Measurements from ENCODE around the gene KTN1. TPM values are rescaled to one million over a fixed set of nuclear protein-coding genes. Genes with fewer than 3 reads are reported as not detected.
A peak's percentile ranks its signal among the peaks of the same experiment; 100 is the strongest.

The KTN1 gene
- total RNA-seq, 1 donor from 2014 or later = 193 TPM

DNA sequence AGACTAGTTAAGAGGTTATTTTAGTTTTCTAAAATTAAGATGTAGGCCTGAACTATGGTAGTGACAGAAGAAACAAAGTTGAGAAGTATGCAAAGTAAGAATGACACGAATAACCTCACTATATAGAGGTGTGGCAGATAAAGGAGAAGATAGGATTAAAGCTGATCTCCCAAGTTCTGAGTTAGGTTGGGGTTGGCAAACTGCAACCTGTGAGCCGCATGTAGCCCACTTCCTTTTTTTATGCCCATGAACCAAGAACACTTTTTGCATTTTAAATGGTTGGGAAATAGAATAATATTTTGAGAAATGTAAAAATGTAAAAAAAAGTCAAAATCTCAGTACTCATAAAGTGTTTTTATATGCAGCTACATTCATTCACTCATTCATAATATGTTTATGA lies 34.3 kb downstream of the KTN1 start:
- TF ChIP-seq EZH2 (IDR thresholded peaks at IDR 0.05; ENCODE audit: insufficient read depth, low read length) = no peak
- TF ChIP-seq, protein P1, sequence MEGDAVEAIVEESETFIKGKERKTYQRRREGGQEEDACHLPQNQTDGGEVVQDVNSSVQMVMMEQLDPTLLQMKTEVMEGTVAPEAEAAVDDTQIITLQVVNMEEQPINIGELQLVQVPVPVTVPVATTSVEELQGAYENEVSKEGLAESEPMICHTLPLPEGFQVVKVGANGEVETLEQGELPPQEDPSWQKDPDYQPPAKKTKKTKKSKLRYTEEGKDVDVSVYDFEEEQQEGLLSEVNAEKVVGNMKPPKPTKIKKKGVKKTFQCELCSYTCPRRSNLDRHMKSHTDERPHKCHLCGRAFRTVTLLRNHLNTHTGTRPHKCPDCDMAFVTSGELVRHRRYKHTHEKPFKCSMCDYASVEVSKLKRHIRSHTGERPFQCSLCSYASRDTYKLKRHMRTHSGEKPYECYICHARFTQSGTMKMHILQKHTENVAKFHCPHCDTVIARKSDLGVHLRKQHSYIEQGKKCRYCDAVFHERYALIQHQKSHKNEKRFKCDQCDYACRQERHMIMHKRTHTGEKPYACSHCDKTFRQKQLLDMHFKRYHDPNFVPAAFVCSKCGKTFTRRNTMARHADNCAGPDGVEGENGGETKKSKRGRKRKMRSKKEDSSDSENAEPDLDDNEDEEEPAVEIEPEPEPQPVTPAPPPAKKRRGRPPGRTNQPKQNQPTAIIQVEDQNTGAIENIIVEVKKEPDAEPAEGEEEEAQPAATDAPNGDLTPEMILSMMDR (IDR thresholded peaks at IDR 0.05; ENCODE audit: insufficient read depth, low read depth, low read length) = no peak
- Histone ChIP-seq H4K20me1 (ENCODE audit: insufficient read depth, low read length) (peaks cover 42% of the 10 kb centered on the region), H3K9ac (ENCODE audit: low read length) (no peak overlapping the region), H3K36me3 (ENCODE audit: insufficient read depth, low read length) (peaks cover 24% of the 10 kb centered on the region), H3K79me2 (ENCODE audit: insufficient read depth, low read length) (peaks cover 62% of the 10 kb centered on the region), H2AFZ (ENCODE audit: low read depth, low read length) (no peak overlapping the region), H3K4me2 (ENCODE audit: low read length) (no peak overlapping the region), H3K4me1 (ENCODE audit: insufficient read depth, low read length) (peaks cover 8% of the 10 kb centered on the region), H3K4me3 (ENCODE audit: insufficient read depth, low read depth, low read length) (no peak overlapping the region), H3K9me3 (ENCODE audit: insufficient read depth, low read depth, low read length) (no peaks in the 10 kb centered on the region), H3K27me3 (ENCODE audit: insufficient read depth, low read length) (no peaks in the 10 kb centered on the region), H3K27ac (ENCODE audit: low read depth, low read length) (no peak overlapping the region)
- H3K27ac Mint-ChIP-seq (ENCODE audit: unreplicated experiment) = no peak overlapping the region
- DNase-seq (ENCODE audit: low read depth) = no peak
- FAIRE-seq = peak; percentile 13
- no peaks in the 10 kb centered on the region for H3K9me3 Mint-ChIP-seq (ENCODE audit: unreplicated experiment)
- no peak overlapping the region for H3K4me3 Mint-ChIP-seq (ENCODE audit: unreplicated experiment)
- H3K27me3 Mint-ChIP-seq (ENCODE audit: low read depth, unreplicated experiment) = no peaks in the 10 kb centered on the region
- H3K4me1 Mint-ChIP-seq (ENCODE audit: low read depth, unreplicated experiment) = peaks cover 13% of the 10 kb centered on the region
- H3K36me3 Mint-ChIP-seq (ENCODE audit: low read depth, unreplicated experiment) = peaks cover 13% of the 10 kb centered on the region

DNA sequence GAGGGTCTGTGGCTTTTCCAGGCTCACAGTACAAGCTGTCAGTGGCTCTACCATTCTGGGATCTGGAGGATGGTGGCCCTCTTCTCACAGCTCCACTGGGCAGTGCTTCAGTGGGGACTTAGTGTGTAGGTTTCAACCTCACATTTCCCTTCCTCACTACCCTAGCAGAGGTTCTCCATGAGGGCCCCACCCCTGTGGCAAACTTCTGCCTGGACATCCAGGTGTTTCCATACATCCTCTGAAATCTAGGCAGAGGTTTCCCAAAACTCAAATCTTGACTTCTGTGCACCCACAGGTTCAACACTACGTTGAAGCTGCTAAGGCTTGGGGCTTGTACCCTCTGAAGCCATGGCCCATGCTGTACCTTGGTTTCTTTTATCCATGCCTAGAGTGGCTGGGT lies 40.3 kb downstream of the KTN1 start:
- Histone ChIP-seq H2AFZ (ENCODE audit: low read depth, low read length) (no peak overlapping the region), H4K20me1 (ENCODE audit: insufficient read depth, low read length) (peaks cover 24% of the 10 kb centered on the region), H3K9me3 (ENCODE audit: insufficient read depth, low read depth, low read length) (peaks cover 5% of the 10 kb centered on the region), H3K27me3 (ENCODE audit: insufficient read depth, low read length) (no peaks in the 10 kb centered on the region), H3K36me3 (ENCODE audit: insufficient read depth, low read length) (peaks cover 47% of the 10 kb centered on the region), H3K4me1 (ENCODE audit: insufficient read depth, low read length) (no peaks in the 10 kb centered on the region), H3K4me3 (ENCODE audit: insufficient read depth, low read depth, low read length) (no peak overlapping the region), H3K79me2 (ENCODE audit: insufficient read depth, low read length) (peaks cover 13% of the 10 kb centered on the region), H3K27ac (ENCODE audit: low read depth, low read length) (no peak overlapping the region), H3K9ac (ENCODE audit: low read length) (no peak overlapping the region), H3K4me2 (ENCODE audit: low read length) (no peak overlapping the region)
- Mint-ChIP-seq H3K36me3 (ENCODE audit: low read depth, unreplicated experiment) (peaks cover 33% of the 10 kb centered on the region), H3K27me3 (ENCODE audit: low read depth, unreplicated experiment) (no peaks in the 10 kb centered on the region), H3K4me1 (ENCODE audit: low read depth, unreplicated experiment) (peaks cover 8% of the 10 kb centered on the region), H3K9me3 (ENCODE audit: unreplicated experiment) (peaks cover 3% of the 10 kb centered on the region), H3K4me3 (ENCODE audit: unreplicated experiment) (no peak overlapping the region), H3K27ac (ENCODE audit: unreplicated experiment) (no peak overlapping the region)
- TF ChIP-seq EZH2 (IDR thresholded peaks at IDR 0.05; ENCODE audit: insufficient read depth, low read length) = no peak
- TF ChIP-seq, protein P1 (IDR thresholded peaks at IDR 0.05; ENCODE audit: insufficient read depth, low read depth, low read length) = no peak
- FAIRE-seq (no peak), DNase-seq (ENCODE audit: low read depth) (no peak)

DNA sequence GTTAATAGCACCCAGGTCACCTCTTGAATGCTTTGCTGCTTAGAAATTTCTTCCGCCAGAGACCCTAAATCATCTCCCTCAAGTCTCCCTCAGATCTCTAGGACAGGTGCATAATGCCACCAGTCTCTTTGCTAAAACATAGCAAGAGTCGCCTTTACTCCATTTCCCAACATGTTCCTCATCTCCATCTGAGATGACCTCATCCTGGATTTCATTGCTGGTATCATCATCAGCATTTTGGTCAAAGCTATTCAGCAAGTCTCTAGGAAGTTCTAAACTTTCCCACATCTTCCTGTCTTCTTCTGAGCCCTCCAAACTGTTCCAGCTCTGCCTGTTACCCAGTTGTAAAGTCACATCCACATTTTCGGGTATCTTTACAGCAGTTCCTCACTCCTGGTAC lies 41.0 kb downstream of the KTN1 start:
- DNase-seq (ENCODE audit: low read depth) (no peak), FAIRE-seq (no peak)
- Histone ChIP-seq H3K4me1 (ENCODE audit: insufficient read depth, low read length) (no peaks in the 10 kb centered on the region), H3K79me2 (ENCODE audit: insufficient read depth, low read length) (peaks cover 7% of the 10 kb centered on the region), H4K20me1 (ENCODE audit: insufficient read depth, low read length) (peaks cover 17% of the 10 kb centered on the region), H2AFZ (ENCODE audit: low read depth, low read length) (no peak overlapping the region), H3K9me3 (ENCODE audit: insufficient read depth, low read depth, low read length) (peaks cover 5% of the 10 kb centered on the region), H3K4me2 (ENCODE audit: low read length) (no peak overlapping the region), H3K9ac (ENCODE audit: low read length) (no peak overlapping the region), H3K36me3 (ENCODE audit: insufficient read depth, low read length) (peaks cover 44% of the 10 kb centered on the region), H3K27ac (ENCODE audit: low read depth, low read length) (no peak overlapping the region), H3K27me3 (ENCODE audit: insufficient read depth, low read length) (no peaks in the 10 kb centered on the region), H3K4me3 (ENCODE audit: insufficient read depth, low read depth, low read length) (no peak overlapping the region)
- Mint-ChIP-seq H3K27me3 (ENCODE audit: low read depth, unreplicated experiment) (no peaks in the 10 kb centered on the region), H3K27ac (ENCODE audit: unreplicated experiment) (no peak overlapping the region), H3K9me3 (ENCODE audit: unreplicated experiment) (peaks cover 3% of the 10 kb centered on the region), H3K4me3 (ENCODE audit: unreplicated experiment) (no peak overlapping the region), H3K36me3 (ENCODE audit: low read depth, unreplicated experiment) (peaks cover 31% of the 10 kb centered on the region), H3K4me1 (ENCODE audit: low read depth, unreplicated experiment) (peaks cover 8% of the 10 kb centered on the region)
- no peak for TF ChIP-seq EZH2 (IDR thresholded peaks at IDR 0.05; ENCODE audit: insufficient read depth, low read length)
- TF ChIP-seq, protein P1 (IDR thresholded peaks at IDR 0.05; ENCODE audit: insufficient read depth, low read depth, low read length) = no peak
